Astrocyte of the cerebellum (primary cell): ENCODE results near the gene ERBB2.
"Not testable (repeated sequence)": the region's sequence is repeated elsewhere in the genome, so short reads cannot be mapped to it uniquely, and the experiment has no call there.

Source experiments
- DNase-seq: peaks from one replicate; pipeline ENCODE4 v3.0.0-alpha.2; 2011; ENCODE audit warnings: low read depth
- H3K4me3 ChIP-seq: 2 replicates; pipeline ENCODE4 v1.5.1; 2011; ENCODE audit warnings: mild to moderate bottlenecking, low read depth, low read length, moderate library complexity
- in situ Hi-C: cut with HindIII; loops from 2 replicates; pipeline ENCODE4 v1.10.0; 2017; ENCODE audit warnings: low sequenced_read_pairs
- TF ChIP-seq, protein P1 (sequence below): IDR thresholded peaks from 2 replicates; pipeline ENCODE4 v1.5.1; 2012; ENCODE audit warnings: low read length, low read depth, moderate library complexity, mild to moderate bottlenecking; ENCODE audit errors: missing control alignments

ERBB2 gene

DNA sequence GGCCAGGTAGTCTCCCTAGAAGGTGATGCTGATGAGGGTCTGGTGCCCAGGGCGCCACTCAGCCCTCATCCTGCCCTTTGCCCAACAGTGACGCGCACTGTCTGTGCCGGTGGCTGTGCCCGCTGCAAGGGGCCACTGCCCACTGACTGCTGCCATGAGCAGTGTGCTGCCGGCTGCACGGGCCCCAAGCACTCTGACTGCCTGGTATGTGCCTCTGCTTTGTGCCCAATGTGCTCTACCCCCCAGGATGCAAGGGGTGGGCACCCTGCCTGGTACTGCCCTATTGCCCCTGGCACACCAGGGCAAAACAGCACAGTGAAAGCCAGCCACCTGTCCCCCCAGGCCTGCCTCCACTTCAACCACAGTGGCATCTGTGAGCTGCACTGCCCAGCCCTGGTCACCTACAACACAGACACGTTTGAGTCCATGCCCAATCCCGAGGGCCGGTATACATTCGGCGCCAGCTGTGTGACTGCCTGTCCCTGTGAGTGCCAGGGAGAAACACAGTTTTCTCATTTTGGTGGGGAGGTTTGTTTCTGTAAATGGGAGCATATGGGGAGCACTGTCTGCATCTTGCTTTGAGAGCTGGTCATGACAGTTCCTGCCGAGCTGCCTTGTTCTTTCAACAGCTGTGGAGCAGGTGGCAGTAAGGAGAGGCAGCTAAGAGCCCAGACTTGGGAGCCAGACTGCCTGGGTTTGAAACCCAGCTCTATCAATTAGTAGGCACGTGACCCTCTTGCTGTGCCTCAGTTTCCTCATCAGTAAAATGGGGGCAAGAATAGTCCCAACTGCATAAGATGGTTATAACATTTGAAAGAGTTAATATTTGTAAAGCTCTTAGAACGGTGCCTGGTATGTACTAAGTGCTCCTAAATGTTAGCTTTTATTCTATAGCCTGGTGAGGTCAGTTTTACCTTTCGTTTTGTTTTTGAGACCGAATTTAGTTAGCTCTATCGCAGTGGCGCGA is 10.4 kb downstream of the ERBB2 start:
- DNase-seq, result no peak
- no peak overlapping the region for H3K4me3 ChIP-seq
- in situ Hi-C loops, result no loop called here
- TF ChIP-seq, protein P1, sequence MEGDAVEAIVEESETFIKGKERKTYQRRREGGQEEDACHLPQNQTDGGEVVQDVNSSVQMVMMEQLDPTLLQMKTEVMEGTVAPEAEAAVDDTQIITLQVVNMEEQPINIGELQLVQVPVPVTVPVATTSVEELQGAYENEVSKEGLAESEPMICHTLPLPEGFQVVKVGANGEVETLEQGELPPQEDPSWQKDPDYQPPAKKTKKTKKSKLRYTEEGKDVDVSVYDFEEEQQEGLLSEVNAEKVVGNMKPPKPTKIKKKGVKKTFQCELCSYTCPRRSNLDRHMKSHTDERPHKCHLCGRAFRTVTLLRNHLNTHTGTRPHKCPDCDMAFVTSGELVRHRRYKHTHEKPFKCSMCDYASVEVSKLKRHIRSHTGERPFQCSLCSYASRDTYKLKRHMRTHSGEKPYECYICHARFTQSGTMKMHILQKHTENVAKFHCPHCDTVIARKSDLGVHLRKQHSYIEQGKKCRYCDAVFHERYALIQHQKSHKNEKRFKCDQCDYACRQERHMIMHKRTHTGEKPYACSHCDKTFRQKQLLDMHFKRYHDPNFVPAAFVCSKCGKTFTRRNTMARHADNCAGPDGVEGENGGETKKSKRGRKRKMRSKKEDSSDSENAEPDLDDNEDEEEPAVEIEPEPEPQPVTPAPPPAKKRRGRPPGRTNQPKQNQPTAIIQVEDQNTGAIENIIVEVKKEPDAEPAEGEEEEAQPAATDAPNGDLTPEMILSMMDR, result no peak

DNA sequence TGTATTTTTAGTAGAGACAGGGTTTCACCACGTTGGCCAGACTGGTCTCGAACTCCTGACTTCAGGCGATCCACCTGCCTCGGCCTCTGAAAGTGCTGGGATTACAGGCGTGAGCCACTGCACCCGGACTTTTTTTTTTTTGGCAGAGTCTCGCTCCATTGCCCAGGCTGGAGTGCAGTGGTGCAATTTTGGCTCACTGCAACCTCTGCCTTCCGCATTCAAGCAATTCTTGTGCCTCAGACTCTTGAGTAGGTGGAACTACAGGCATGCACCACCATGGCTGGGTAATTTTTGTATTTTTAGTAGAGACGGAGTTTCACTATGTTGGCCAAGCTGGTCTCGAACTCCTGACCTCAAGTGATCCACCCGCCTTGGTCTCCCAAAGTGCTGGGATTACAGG is 11.2 kb downstream of the ERBB2 start:
- in situ Hi-C loops, H3K4me3 ChIP-seq, DNase-seq: not testable (repeated sequence)

DNA sequence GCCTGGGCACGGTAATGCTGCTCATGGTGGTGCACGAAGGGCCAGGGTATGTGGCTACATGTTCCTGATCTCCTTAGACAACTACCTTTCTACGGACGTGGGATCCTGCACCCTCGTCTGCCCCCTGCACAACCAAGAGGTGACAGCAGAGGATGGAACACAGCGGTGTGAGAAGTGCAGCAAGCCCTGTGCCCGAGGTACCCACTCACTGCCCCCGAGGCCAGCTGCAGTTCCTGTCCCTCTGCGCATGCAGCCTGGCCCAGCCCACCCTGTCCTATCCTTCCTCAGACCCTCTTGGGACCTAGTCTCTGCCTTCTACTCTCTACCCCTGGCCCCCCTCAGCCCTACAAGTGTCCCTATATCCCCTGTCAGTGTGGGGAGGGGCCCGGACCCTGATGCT is 12.0 kb downstream of the ERBB2 start:
- TF ChIP-seq, protein P1, result no peak
- H3K4me3 ChIP-seq, result no peak overlapping the region
- DNase-seq, result no peak
- in situ Hi-C loops, result no loop called here

DNA sequence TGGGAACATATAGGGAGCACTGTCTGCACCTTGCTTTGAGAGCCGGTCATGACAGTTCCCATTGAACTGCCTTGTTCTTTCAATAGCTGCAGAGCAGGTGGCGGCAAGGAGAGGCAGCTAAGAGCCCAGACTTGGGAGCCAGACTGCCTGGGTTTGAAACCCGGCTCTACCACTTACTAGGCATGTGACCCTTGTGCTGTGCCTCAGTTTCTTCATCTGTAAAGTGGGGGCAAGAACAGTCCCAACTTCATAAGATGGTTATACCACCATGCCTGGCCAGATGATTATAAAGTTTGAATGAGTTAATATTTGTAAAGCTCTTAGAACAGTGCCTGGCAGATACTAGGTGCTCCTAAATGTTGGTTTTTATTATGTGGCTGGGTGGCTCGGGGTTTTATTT is 14.4 kb downstream of the ERBB2 start:
- in situ Hi-C loops, result no loop called here
- TF ChIP-seq, protein P1, result no peak
- no peak overlapping the region for H3K4me3 ChIP-seq
- no peak for DNase-seq

DNA sequence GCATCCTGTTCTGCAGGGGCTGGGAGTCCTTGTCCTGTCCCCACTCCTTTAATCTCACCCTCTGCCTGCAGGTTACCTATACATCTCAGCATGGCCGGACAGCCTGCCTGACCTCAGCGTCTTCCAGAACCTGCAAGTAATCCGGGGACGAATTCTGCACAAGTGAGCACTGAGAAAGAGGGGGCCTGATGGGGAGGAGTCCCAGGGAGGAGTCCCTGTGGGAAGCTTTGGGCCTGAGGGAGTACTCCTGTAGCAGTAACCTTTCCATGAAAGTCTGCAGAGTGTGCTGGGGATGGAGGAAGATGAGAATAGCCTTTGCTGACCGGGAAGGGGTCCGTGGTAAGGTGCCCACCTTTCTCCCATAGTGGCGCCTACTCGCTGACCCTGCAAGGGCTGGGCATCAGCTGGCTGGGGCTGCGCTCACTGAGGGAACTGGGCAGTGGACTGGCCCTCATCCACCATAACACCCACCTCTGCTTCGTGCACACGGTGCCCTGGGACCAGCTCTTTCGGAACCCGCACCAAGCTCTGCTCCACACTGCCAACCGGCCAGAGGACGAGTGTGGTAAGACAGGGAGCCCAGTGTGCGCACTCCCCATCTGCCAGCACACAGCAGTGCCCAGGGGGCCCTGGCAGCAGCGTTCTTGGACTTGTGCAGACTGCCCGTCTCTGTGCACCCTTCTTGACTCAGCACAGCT is 15.7 kb downstream of the ERBB2 start:
- TF ChIP-seq, protein P1, result no peak
- no peak for DNase-seq
- in situ Hi-C loops, result loop anchor here (5.0 kb wide), 1 partner anchor 38 kb away; no protein-coding TSS in a partner anchor
- H3K4me3 ChIP-seq, result no peak overlapping the region

DNA sequence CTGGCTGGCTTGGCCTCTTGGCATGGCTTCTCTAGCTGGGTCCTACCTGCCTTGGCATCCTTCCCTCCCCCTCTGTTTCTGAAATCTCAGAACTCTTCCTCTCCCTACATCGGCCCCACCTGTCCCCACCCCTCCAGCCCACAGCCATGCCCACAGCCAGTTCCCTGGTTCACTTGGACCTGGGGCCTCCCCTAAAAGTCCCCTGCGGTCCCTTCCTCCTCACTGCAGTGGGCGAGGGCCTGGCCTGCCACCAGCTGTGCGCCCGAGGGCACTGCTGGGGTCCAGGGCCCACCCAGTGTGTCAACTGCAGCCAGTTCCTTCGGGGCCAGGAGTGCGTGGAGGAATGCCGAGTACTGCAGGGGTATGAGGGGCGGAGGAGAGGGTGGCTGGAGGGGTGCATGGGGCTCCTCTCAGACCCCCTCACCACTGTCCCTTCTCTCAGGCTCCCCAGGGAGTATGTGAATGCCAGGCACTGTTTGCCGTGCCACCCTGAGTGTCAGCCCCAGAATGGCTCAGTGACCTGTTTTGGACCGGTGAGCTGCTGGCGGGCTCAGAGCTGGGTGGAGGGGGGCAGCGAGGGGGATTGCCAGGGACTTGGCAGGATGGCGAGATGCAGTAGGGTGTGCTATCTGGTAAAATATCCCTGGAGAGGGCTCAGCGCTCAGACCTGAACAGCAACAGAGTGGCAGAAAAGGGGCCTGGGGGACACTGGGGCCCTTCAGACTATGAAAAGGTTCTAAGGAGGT is 16.4 kb downstream of the ERBB2 start:
- no peak overlapping the region for H3K4me3 ChIP-seq
- in situ Hi-C loops, result loop anchor here (5.0 kb wide), 1 partner anchor 39 kb away; no protein-coding TSS in a partner anchor
- no peak for DNase-seq
- TF ChIP-seq, protein P1, result no peak
